Mucosa of stomach (tissue), 1 donor: ENCODE data around the gene KANSL2.
"Not testable (repeated sequence)": the region's sequence is repeated elsewhere in the genome, so short reads cannot be mapped to it uniquely, and the experiment has no call there.

Experiments used
- H3K27me3 ChIP-seq: one replicate; pipeline ENCODE4 v1.7.0; 2013; ENCODE audit warnings: mild to moderate bottlenecking, low read length; ENCODE audit not compliant: control insufficient read depth, insufficient read depth
- H3K36me3 ChIP-seq: one replicate; pipeline ENCODE4 v1.7.0; 2013; ENCODE audit warnings: low read length; ENCODE audit not compliant: control insufficient read depth, insufficient read depth
- H3K4me1 ChIP-seq: one replicate; pipeline ENCODE4 v1.7.0; 2013; ENCODE audit warnings: mild to moderate bottlenecking, low read length; ENCODE audit not compliant: control insufficient read depth, insufficient read depth
- H3K4me3 ChIP-seq: one replicate; pipeline ENCODE4 v1.7.0; 2013; ENCODE audit warnings: low read length
- H3K9ac ChIP-seq: one replicate; pipeline ENCODE4 v1.7.0; 2013; ENCODE audit warnings: mild to moderate bottlenecking, low read length, moderate library complexity
- H3K9me3 ChIP-seq: one replicate; pipeline ENCODE4 v1.7.0; 2013; ENCODE audit warnings: mild to moderate bottlenecking, low read length, moderate library complexity; ENCODE audit not compliant: control insufficient read depth
- donor health status: Pancreatic carcinoma.

Gene KANSL2

GRCh38 chr12:48682533-48682905, 481 bp upstream of the KANSL2 start:
- H3K9ac ChIP-seq, result peak overlapping the region; percentile 100
- H3K27me3 ChIP-seq, H3K36me3 ChIP-seq, H3K9me3 ChIP-seq, H3K4me3 ChIP-seq: not testable (repeated sequence)
- H3K4me1 ChIP-seq, result peaks cover 18% of the 10 kb centered on the region

GRCh38 chr12:48681399-48681709, 684 bp downstream of the KANSL2 start:
- H3K9me3 ChIP-seq, result no peaks in the 10 kb centered on the region
- peak overlapping the region; percentile 100 for H3K9ac ChIP-seq
- peaks cover 8% of the 10 kb centered on the region for H3K36me3 ChIP-seq
- peak overlapping the region; percentile 99 for H3K4me3 ChIP-seq
- no peaks in the 10 kb centered on the region for H3K27me3 ChIP-seq
- peaks cover 18% of the 10 kb centered on the region for H3K4me1 ChIP-seq

DNA sequence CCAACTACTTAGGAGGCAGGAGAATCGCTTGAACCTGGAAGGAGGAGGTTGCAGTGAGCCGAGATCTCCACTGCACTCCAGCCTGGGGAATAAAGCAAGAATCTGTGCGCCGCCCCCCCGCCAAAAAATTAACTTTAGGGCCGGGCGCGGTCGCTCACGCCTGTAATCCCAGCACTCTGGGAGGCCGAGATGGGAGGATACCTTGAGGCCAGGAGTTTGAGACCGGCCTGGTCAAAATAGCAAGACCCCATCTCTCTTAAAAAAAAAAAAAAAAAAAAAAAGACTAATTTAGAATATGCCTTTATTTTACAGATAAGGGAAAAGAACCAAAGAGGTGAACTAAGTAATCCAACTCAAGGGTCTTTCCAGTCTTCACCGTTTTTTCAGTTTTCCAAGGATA, 1.2 kb downstream of the KANSL2 start:
- Histone ChIP-seq H3K4me1 (peaks cover 18% of the 10 kb centered on the region), H3K9me3 (no peaks in the 10 kb centered on the region), H3K4me3 (peak overlapping the region; percentile 99), H3K9ac (peak overlapping the region; percentile 100), H3K36me3 (peaks cover 8% of the 10 kb centered on the region), H3K27me3 (no peaks in the 10 kb centered on the region)

DNA sequence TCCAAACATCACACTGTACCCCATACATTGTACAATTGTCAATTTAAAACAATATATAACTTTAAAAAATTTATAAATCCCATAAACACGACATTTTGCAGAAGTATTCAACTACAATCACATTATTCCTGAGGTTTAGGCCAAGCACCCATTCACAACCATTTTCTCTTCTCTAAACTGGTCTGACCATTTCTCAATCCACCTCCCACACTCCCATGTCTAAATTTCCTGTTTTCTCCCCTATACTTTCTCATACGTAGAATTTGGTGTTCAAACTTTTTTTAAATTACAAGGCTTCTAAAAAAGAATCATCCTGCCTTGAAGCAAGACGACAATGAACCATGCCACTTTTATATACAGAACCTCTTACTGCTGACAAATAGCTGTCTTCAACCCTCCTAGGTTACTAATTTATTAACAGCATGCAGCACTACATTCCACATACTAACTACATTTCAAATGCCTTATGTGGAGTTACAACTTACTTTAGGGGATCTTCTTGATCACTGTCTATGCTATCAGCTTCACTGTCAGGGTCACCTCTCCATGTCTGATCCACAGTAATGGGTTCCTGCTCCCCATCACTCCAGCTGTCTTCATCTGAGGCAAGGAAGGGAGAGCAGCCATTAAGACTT, 3.4 kb downstream of the KANSL2 start:
- Histone ChIP-seq H3K4me1 (peaks cover 18% of the 10 kb centered on the region), H3K9ac (peak overlapping the region; percentile 22), H3K9me3 (no peaks in the 10 kb centered on the region), H3K4me3 (no peak overlapping the region), H3K27me3 (no peaks in the 10 kb centered on the region), H3K36me3 (peaks cover 8% of the 10 kb centered on the region)

DNA sequence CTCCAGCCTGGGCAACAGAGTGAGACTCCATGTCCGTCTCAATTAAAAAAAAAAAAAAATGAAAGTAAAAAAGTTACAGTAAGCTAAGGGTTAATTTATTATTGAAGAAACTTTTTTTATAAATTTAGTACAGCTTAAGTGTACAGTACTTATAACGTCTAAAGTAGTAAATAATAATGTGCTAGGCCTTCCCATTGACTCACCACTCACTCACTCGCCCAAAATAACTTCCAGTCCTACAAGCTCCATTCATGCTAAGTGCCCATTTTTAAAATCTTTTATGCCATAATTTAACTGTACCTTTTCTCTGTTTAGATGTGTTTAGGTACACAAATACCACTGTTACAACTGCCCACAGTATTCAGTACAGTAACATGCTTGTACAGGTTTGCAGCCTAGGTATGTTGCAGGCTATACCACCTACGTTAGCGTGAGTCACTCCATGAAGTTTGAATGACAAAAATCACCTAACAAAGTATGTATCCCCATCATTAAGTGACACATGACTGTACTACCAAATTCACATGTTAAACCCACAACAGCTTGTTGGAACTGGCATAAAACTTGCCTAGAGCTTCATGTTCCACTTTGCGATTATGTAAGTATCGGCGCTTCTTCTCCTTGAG, 10.7 kb downstream of the KANSL2 start:
- Histone ChIP-seq H3K4me3 (no peak overlapping the region), H3K36me3 (peaks cover 15% of the 10 kb centered on the region), H3K27me3 (no peaks in the 10 kb centered on the region), H3K9ac (no peak overlapping the region), H3K9me3 (no peaks in the 10 kb centered on the region), H3K4me1 (no peaks in the 10 kb centered on the region)

DNA sequence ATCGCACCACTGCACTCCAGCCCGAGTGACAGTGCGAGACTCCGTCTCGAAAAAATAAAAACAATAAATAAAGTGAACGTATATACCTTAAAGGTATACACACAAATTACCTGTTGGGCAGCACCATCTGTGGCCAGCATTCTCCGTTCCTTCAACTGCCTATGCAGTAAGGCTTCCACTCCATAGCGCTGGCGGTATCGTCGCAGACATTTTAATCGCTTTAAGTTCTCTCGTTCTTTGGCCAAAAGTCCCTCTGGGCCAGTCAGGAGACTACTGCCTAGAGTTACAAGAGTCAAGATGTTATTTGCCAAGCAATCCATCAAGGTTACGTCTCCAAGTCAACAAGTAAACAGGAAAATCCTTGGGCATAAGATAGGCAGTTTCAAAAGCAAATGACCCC, 13.0 kb downstream of the KANSL2 start:
- no peaks in the 10 kb centered on the region for H3K27me3 ChIP-seq
- H3K4me3 ChIP-seq, result no peak overlapping the region
- H3K9ac ChIP-seq, result no peak overlapping the region
- H3K9me3 ChIP-seq, result no peaks in the 10 kb centered on the region
- no peaks in the 10 kb centered on the region for H3K4me1 ChIP-seq
- H3K36me3 ChIP-seq, result peaks cover 15% of the 10 kb centered on the region

DNA sequence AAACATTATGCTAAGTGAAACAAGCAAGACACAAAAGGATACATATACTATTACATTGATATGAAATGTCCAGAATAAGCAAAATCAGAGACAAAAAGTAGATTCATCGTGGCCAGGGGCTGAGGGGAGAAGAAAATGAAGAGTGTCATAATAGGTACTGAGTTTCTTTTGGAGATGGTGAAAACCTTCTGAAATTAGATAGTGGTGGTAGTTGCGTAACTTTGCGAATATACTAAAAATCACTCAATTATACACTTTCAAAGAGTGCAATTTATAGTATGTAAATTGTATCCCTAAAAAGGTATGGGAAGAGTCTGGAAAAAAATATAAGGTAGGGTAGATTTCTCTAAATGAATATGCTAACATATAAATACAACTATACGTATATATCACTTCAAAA, 22.2 kb downstream of the KANSL2 start:
- H3K9ac ChIP-seq, result no peak overlapping the region
- H3K4me1 ChIP-seq, result no peaks in the 10 kb centered on the region
- peaks cover 3% of the 10 kb centered on the region for H3K36me3 ChIP-seq
- no peaks in the 10 kb centered on the region for H3K27me3 ChIP-seq
- H3K4me3 ChIP-seq, result no peak overlapping the region
- no peaks in the 10 kb centered on the region for H3K9me3 ChIP-seq

DNA sequence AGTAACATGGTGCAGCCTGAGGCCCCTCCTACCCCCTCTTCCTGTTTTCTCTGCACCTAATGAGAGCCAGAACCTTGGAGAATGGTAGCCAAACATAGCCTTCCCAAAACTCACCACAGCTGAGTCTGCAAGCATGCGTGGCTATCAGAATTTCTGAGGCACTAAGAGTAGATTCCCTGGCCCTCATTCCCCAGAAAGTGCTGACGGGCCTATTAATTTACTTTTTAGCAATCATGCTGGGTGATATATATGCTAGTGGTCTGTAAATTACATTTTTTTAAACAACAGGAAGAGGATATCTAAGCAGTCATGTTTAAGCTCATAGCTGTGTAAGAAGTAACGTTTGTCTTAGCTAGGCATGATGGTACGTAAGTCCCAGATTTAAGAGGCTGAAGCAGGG, 30.4 kb downstream of the KANSL2 start:
- H3K4me1 ChIP-seq, result no peaks in the 10 kb centered on the region
- no peak overlapping the region for H3K9ac ChIP-seq
- no peaks in the 10 kb centered on the region for H3K27me3 ChIP-seq
- no peaks in the 10 kb centered on the region for H3K9me3 ChIP-seq
- no peak overlapping the region for H3K4me3 ChIP-seq
- no peaks in the 10 kb centered on the region for H3K36me3 ChIP-seq

GRCh38 chr12:48645354-48645753, 36.7 kb downstream of the KANSL2 start:
- not testable (repeated sequence) for H3K36me3 ChIP-seq, H3K4me1 ChIP-seq, H3K4me3 ChIP-seq, H3K9ac ChIP-seq, H3K9me3 ChIP-seq, H3K27me3 ChIP-seq

DNA sequence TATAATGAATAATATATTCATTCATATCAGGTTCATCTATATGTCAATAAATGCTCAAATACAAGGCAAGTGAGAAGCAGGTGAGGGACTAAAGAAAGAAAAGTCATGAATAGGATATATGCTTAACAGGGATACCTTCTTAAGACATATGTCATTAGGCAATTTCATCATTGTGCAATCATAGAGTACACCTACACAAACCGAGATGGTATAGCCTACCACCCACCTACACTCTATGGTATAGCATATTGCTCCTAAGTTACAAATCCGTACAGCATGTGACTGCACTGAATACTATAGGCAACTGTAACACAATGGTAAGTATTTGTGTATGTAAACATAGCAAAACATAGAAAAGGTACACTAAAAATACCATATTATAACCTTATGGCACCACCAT, 39.0 kb downstream of the KANSL2 start:
- no peaks in the 10 kb centered on the region for H3K36me3 ChIP-seq
- H3K9ac ChIP-seq, result no peak overlapping the region

DNA sequence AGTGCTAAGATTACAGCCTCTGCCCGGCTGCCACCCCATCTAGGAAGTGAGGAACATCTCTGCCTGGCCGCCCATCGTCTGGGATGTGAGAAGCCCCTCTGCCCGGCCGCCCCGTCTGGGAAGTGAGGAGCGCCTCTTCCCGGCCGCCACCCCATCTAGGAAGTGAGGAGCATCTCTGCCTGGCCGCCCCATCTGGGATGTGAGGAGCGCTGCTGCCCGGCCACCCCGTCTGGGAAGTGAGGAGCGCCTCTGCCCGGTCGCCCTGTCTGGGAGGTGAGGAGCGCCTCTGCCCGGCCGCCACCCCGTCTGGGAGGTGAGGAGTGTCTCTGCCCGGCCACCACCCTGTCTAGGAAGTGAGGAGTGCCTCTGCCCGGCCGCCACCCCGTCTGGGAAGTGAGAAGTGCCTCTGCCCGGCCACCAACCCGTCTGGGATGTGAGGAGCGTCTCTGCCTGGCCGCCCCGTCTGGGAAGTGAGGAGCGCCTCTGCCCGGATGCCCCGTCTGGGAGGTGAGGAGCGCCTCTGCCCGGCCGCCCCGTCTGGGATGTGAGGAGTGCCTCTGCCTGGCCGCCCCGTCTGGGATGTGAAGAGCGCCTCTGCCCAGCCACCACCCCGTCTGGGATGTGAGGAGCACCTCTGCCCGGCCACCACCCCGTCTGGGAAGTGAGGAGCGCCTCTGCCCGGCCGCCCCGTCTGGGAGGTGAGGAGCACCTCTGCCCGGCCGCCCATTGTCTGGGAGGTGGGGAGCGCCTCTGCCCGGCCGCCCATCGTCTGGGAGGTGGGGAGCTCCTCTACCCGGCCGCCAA, 40.1 kb downstream of the KANSL2 start:
- not testable (repeated sequence) for H3K27me3 ChIP-seq, H3K9ac ChIP-seq, H3K4me3 ChIP-seq, H3K36me3 ChIP-seq, H3K9me3 ChIP-seq, H3K4me1 ChIP-seq

More for the DNA sequence above, 39.0 kb downstream of the KANSL2 start:
- Histone ChIP-seq H3K27me3 (no peaks in the 10 kb centered on the region), H3K4me3 (no peak overlapping the region), H3K4me1 (no peaks in the 10 kb centered on the region), H3K9me3 (no peaks in the 10 kb centered on the region)

GRCh38 chr12:48640854-48641253, 41.2 kb downstream of the KANSL2 start:
- H3K9me3 ChIP-seq, result no peaks in the 10 kb centered on the region
- H3K4me1 ChIP-seq, result no peaks in the 10 kb centered on the region
- H3K27me3 ChIP-seq, result no peaks in the 10 kb centered on the region
- H3K9ac ChIP-seq, result no peak overlapping the region
- no peak overlapping the region for H3K4me3 ChIP-seq
- H3K36me3 ChIP-seq, result no peaks in the 10 kb centered on the region
